ENCODE measurements around the gene ZBTB37.

ZBTB37 gene

GRCh38 chr1:173886746-173887611, 18.8 kb downstream of the ZBTB37 start:
- intact Hi-C loops (cut with DNase I; ENCODE audit: low total_unique reads) = no loop called here
- H3K9me3 ChIP-seq = no peaks in the 10 kb centered on the region
- H3K4me3 ChIP-seq = no peak overlapping the region
- TF ChIP-seq, protein P1, sequence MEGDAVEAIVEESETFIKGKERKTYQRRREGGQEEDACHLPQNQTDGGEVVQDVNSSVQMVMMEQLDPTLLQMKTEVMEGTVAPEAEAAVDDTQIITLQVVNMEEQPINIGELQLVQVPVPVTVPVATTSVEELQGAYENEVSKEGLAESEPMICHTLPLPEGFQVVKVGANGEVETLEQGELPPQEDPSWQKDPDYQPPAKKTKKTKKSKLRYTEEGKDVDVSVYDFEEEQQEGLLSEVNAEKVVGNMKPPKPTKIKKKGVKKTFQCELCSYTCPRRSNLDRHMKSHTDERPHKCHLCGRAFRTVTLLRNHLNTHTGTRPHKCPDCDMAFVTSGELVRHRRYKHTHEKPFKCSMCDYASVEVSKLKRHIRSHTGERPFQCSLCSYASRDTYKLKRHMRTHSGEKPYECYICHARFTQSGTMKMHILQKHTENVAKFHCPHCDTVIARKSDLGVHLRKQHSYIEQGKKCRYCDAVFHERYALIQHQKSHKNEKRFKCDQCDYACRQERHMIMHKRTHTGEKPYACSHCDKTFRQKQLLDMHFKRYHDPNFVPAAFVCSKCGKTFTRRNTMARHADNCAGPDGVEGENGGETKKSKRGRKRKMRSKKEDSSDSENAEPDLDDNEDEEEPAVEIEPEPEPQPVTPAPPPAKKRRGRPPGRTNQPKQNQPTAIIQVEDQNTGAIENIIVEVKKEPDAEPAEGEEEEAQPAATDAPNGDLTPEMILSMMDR (IDR thresholded peaks at IDR 0.05) = no peak
- H3K27ac ChIP-seq = no peak overlapping the region
- no peaks in the 10 kb centered on the region for H3K4me1 ChIP-seq
- no peak for DNase-seq
- H3K36me3 ChIP-seq = peaks cover 21 to 41% (median 25%) of the 10 kb centered on the region in 3 donors
- H3K27me3 ChIP-seq = no peaks in the 10 kb centered on the region

- DNase-seq = no peak
- Histone ChIP-seq H3K27ac (no peak overlapping the region), H3K4me1 (no peaks in the 10 kb centered on the region), H3K27me3 (no peaks in the 10 kb centered on the region), H3K4me3 (no peak overlapping the region), H3K9me3 (no peaks in the 10 kb centered on the region), H3K36me3 (peaks cover 21 to 41% (median 25%) of the 10 kb centered on the region in 3 donors)
- intact Hi-C loops (cut with DNase I; ENCODE audit: low total_unique reads) = no loop called here
- TF ChIP-seq, protein P1 (IDR thresholded peaks at IDR 0.05) = no peak
Measured at GRCh38 chr1:173887627-173888026, 19.4 kb downstream of the ZBTB37 start.

GRCh38 chr1:173888749-173889148, 20.6 kb downstream of the ZBTB37 start:
- Histone ChIP-seq H3K9me3 (no peaks in the 10 kb centered on the region), H3K27me3 (no peaks in the 10 kb centered on the region), H3K27ac (no peak overlapping the region), H3K4me1 (no peaks in the 10 kb centered on the region), H3K4me3 (no peak overlapping the region), H3K36me3 (peaks cover 21 to 41% (median 25%) of the 10 kb centered on the region in 3 donors)
- TF ChIP-seq, protein P1 (IDR thresholded peaks at IDR 0.05) = no peak
- no peak for DNase-seq
- intact Hi-C loops (cut with DNase I; ENCODE audit: low total_unique reads) = no loop called here

- TF ChIP-seq, protein P1 (IDR thresholded peaks at IDR 0.05) = no peak
- peaks cover 21 to 50% (median 25%) of the 10 kb centered on the region in 3 donors for H3K36me3 ChIP-seq
Measured at GRCh38 chr1:173889885-173890284, 21.7 kb downstream of the ZBTB37 start.

DNA sequence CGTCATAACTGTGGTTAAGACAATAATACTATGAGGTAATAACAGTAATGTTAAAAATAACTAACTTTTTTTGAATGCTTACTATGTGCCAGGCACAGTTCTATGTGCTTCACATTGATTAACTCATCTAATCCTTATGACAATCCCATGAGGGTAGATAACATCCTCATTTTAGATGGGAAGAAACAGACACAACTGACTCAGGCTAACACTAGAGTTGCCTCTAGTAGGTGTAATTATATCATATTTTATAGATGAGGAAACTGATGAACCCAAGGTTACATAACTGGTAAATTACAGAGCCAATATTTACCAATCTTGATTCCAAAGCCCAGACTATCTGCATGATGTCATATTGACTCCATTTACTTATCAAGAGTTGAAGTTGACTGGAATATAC, 25.4 kb downstream of the ZBTB37 start:
- no peaks in the 10 kb centered on the region for H3K4me1 ChIP-seq
- H3K27me3 ChIP-seq = no peaks in the 10 kb centered on the region
- DNase-seq = no peak
- H3K9me3 ChIP-seq = no peaks in the 10 kb centered on the region
- H3K36me3 ChIP-seq = peaks cover 0 to 24% (median 0%) of the 10 kb centered on the region in 3 donors
- intact Hi-C loops (cut with DNase I; ENCODE audit: low total_unique reads) = no loop called here
- no peak overlapping the region for H3K4me3 ChIP-seq
- TF ChIP-seq, protein P1 (IDR thresholded peaks at IDR 0.05) = no peak
- no peak overlapping the region for H3K27ac ChIP-seq

More at GRCh38 chr1:173889885-173890284, 21.7 kb downstream of the ZBTB37 start:
- Histone ChIP-seq H3K4me1 (no peaks in the 10 kb centered on the region), H3K9me3 (no peaks in the 10 kb centered on the region), H3K27me3 (no peaks in the 10 kb centered on the region), H3K27ac (no peak overlapping the region), H3K4me3 (no peak overlapping the region)
- DNase-seq = no peak
- intact Hi-C loops (cut with DNase I; ENCODE audit: low total_unique reads) = no loop called here
